ENCODE data around the gene RCC2. TPM values are rescaled to one million over a fixed set of nuclear protein-coding genes. Genes with fewer than 3 reads are reported as not detected.

RCC2 gene
- polyA plus RNA-seq, 1 of the 3 experiments (the other 2 are of a cell fraction): 53.8 TPM

- WGBS (ENCODE audit: low lambda C conversion rate): 82% methylated on average over 10 of the region's 10 CpGs
- POLR2A ChIA-PET: no interaction called here
- CTCF ChIA-PET: interaction anchor here (0.7 to 5.7 kb wide), 4 partner anchors 10 to 221 kb away, joined by 3 to 35 read pairs (median 7); no protein-coding TSS in a partner anchor
- Histone ChIP-seq H3K4me2 (peak overlapping the region; percentile 96), H3K4me3 (ENCODE audit: low read depth in 2 of 2, low read length in 1 of 2) (peak overlapping the region in 1 of 2 experiments; percentile 99; a peak in 1 of 4 replicates), H2AFZ (ENCODE audit: low read depth) (no peak overlapping the region), H3F3A (replicated peaks; ENCODE audit: insufficient read depth) (peaks cover 34% of the 10 kb centered on the region), H4K20me1 (ENCODE audit: insufficient read depth) (0 out of 2 replicates have a peak, but pooled peaks cover 8% of the 10 kb centered on the region), H3K27ac (ENCODE audit: low read depth in 2 of 2, low read length in 1 of 2) (peak overlapping the region in 1 of 2 experiments; percentile 12; a peak in 2 of 4 replicates), H3K9me3 (no peaks in the 10 kb centered on the region), H3K9me2 (no peaks in the 10 kb centered on the region), H3K36me3 (replicated peaks in 1 of 2; ENCODE audit: control insufficient read depth in 1 of 2, insufficient read depth in 2 of 2, low read length in 1 of 2) (peaks cover 0 to 6% of the 10 kb centered on the region in 2 experiments), H3K9ac (no peak overlapping the region; the same call in 1 of the 2 replicates), H3K79me2 (ENCODE audit: insufficient read depth) (peaks cover 30% of the 10 kb centered on the region), H3K27me3 (ENCODE audit: insufficient read depth) (no peaks in the 10 kb centered on the region), H3K4me1 (ENCODE audit: control insufficient read depth in 1 of 2, insufficient read depth in 2 of 2, low read depth in 1 of 2, low read length in 1 of 2) (peaks cover 16 to 43% of the 10 kb centered on the region in 2 experiments)
- no peak for DNase-seq
- TF ChIP-seq IRF3 (IDR thresholded peaks at IDR 0.05; ENCODE audit: low read depth, low read length) (no peak), JUND (IDR thresholded peaks at IDR 0.05) (no peak), ZBTB33 (IDR thresholded peaks at IDR 0.05; ENCODE audit: borderline replicate concordance, low read depth) (no peak), MEF2A (IDR thresholded peaks at IDR 0.05; ENCODE audit: borderline replicate concordance, low read depth) (no peak), YY1 (IDR thresholded peaks at IDR 0.05; ENCODE audit: low read depth) (no peak), CTCF (IDR thresholded peaks at IDR 0.05) (no peak)
Observed at GRCh38 chr1:17441265-17441992, 2.0 kb upstream of the RCC2 start.

- no peak overlapping the region; the same call in 1 of the 2 replicates for H3K9ac ChIP-seq
- H3F3A ChIP-seq (replicated peaks; ENCODE audit: insufficient read depth): peaks cover 34% of the 10 kb centered on the region
- H3K9me2 ChIP-seq: no peaks in the 10 kb centered on the region
- peaks cover 3 to 6% of the 10 kb centered on the region in 2 experiments for H3K36me3 ChIP-seq (replicated peaks in 1 of 2; ENCODE audit: control insufficient read depth in 1 of 2, insufficient read depth in 2 of 2, low read length in 1 of 2)
- DNase-seq: no peak
- whole genome bisulfite sequencing (ENCODE audit: low lambda C conversion rate): 94% methylated on average over 6 of the region's 6 CpGs
- peak overlapping the region; percentile 55 to 99; a peak in 3 of 4 replicates for H3K4me3 ChIP-seq (ENCODE audit: low read depth in 2 of 2, low read length in 1 of 2)
- no peak overlapping the region for H2AFZ ChIP-seq (ENCODE audit: low read depth)
- peaks cover 21 to 46% of the 10 kb centered on the region in 2 experiments for H3K4me1 ChIP-seq (ENCODE audit: control insufficient read depth in 1 of 2, insufficient read depth in 2 of 2, low read depth in 1 of 2, low read length in 1 of 2)
- H3K9me3 ChIP-seq: no peaks in the 10 kb centered on the region
- CTCF ChIA-PET: interaction anchor here (0.7 to 5.7 kb wide), 10 partner anchors 11 to 221 kb away, joined by 3 to 35 read pairs (median 5); no protein-coding TSS in a partner anchor
- H3K27ac ChIP-seq (ENCODE audit: low read depth in 2 of 2, low read length in 1 of 2): peak overlapping the region in 1 of 2 experiments; percentile 12; a peak in 1 of 4 replicates
- peaks cover 13% of the 10 kb centered on the region for H4K20me1 ChIP-seq (ENCODE audit: insufficient read depth)
- H3K27me3 ChIP-seq (ENCODE audit: insufficient read depth): no peaks in the 10 kb centered on the region
- POLR2A ChIA-PET: no interaction called here
- H3K79me2 ChIP-seq (ENCODE audit: insufficient read depth): peaks cover 36% of the 10 kb centered on the region
- peak overlapping the region; percentile 96 for H3K4me2 ChIP-seq
- TF ChIP-seq SMC3 (IDR thresholded peaks at IDR 0.05; ENCODE audit: low read depth, low read length) (no peak), CTCF (IDR thresholded peaks at IDR 0.05) (no peak), ELF1 (IDR thresholded peaks at IDR 0.05) (no peak), CHD2 (IDR thresholded peaks at IDR 0.05; ENCODE audit: low read length, partially characterized antibody) (no peak), ZBTB33 (IDR thresholded peaks at IDR 0.05; ENCODE audit: borderline replicate concordance, low read depth) (no peak), RCOR1 (IDR thresholded peaks at IDR 0.05; ENCODE audit: low read length) (no peak), FOXJ3 (CRISPR knock-in tag; IDR thresholded peaks at IDR 0.05) (no peak), FOSL2 (IDR thresholded peaks at IDR 0.05; ENCODE audit: borderline replicate concordance, low read depth) (no peak), GATA2 (CRISPR knock-in tag; IDR thresholded peaks at IDR 0.05) (no peak), MEF2A (IDR thresholded peaks at IDR 0.05; ENCODE audit: borderline replicate concordance, low read depth) (no peak), IRF3 (IDR thresholded peaks at IDR 0.05; ENCODE audit: low read depth, low read length) (no peak)
Observed at GRCh38 chr1:17440827-17441168, 1.3 kb upstream of the RCC2 start.
